ENCODE data around the gene CEND1. TPM values are rescaled to one million over a fixed set of nuclear protein-coding genes. Genes with fewer than 3 reads are reported as not detected.

CEND1 gene
- total and polyA plus RNA-seq, 2 of the 13 experiments (the other 11 are each of a cell fraction or from before 2014, with no cell fraction given): not detected

DNA sequence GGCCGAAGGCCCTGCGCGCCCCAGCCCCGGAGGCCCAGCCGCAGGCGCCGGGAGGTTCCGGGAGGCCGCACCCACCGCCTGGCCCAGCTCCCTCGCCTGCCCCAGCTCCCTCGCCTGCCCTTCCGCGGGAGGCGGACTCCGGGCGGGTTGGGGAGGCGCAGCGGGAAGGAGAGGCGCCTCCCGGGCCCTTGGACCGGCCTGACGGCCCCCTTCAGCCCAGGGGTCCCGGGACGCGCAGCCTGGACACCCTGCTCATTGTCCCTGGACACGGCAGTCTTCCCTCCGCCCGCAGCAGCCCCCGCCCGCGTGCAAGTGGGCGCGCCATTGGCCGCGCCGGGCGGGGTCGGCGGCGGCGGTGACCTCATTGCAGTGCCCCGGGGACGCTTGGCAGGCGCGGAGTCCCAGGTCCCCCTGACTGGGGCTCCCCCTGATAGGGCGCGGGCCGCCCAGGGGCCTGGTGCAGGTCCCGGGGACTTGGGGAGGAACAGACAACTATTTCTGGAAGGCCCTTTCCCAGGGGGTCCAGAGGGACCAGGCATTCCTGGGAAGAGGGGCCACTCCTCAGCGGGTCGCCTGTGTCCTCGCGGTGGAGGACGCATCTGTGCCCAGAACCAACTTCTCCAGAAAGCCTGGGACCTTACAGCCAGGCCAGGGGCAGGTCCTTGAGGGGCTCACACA, 43.4 kb upstream of the CEND1 start (continued):
- TF ChIP-seq, protein P1, sequence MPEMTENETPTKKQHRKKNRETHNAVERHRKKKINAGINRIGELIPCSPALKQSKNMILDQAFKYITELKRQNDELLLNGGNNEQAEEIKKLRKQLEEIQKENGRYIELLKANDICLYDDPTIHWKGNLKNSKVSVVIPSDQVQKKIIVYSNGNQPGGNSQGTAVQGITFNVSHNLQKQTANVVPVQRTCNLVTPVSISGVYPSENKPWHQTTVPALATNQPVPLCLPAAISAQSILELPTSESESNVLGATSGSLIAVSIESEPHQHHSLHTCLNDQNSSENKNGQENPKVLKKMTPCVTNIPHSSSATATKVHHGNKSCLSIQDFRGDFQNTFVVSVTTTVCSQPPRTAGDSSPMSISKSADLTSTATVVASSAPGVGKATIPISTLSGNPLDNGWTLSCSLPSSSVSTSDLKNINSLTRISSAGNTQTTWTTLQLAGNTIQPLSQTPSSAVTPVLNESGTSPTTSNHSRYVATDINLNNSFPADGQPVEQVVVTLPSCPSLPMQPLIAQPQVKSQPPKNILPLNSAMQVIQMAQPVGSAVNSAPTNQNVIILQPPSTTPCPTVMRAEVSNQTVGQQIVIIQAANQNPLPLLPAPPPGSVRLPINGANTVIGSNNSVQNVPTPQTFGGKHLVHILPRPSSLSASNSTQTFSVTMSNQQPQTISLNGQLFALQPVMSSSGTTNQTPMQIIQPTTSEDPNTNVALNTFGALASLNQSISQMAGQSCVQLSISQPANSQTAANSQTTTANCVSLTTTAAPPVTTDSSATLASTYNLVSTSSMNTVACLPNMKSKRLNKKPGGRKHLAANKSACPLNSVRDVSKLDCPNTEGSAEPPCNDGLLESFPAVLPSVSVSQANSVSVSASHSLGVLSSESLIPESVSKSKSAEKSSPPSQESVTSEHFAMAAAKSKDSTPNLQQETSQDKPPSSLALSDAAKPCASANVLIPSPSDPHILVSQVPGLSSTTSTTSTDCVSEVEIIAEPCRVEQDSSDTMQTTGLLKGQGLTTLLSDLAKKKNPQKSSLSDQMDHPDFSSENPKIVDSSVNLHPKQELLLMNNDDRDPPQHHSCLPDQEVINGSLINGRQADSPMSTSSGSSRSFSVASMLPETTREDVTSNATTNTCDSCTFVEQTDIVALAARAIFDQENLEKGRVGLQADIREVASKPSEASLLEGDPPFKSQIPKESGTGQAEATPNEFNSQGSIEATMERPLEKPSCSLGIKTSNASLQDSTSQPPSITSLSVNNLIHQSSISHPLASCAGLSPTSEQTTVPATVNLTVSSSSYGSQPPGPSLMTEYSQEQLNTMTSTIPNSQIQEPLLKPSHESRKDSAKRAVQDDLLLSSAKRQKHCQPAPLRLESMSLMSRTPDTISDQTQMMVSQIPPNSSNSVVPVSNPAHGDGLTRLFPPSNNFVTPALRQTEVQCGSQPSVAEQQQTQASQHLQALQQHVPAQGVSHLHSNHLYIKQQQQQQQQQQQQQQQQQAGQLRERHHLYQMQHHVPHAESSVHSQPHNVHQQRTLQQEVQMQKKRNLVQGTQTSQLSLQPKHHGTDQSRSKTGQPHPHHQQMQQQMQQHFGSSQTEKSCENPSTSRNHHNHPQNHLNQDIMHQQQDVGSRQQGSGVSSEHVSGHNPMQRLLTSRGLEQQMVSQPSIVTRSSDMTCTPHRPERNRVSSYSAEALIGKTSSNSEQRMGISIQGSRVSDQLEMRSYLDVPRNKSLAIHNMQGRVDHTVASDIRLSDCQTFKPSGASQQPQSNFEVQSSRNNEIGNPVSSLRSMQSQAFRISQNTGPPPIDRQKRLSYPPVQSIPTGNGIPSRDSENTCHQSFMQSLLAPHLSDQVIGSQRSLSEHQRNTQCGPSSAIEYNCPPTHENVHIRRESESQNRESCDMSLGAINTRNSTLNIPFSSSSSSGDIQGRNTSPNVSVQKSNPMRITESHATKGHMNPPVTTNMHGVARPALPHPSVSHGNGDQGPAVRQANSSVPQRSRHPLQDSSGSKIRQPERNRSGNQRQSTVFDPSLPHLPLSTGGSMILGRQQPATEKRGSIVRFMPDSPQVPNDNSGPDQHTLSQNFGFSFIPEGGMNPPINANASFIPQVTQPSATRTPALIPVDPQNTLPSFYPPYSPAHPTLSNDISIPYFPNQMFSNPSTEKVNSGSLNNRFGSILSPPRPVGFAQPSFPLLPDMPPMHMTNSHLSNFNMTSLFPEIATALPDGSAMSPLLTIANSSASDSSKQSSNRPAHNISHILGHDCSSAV (CRISPR knock-in tag; IDR thresholded peaks at IDR 0.05; ENCODE audit: borderline replicate concordance): no peak
- TF ChIP-seq ZMYM3 (CRISPR knock-in tag; IDR thresholded peaks at IDR 0.05): no peak
- TF ChIP-seq ZNF205 (CRISPR knock-in tag; IDR thresholded peaks at IDR 0.05): no peak
- peak; percentile 73; the same call in 1 of the 2 replicates for TF ChIP-seq MAZ (IDR thresholded peaks at IDR 0.05; ENCODE audit: borderline replicate concordance, low read depth, low read length)
- no peak for TF ChIP-seq MAZ (CRISPR knock-in tag; IDR thresholded peaks at IDR 0.05; ENCODE audit: low read depth)
- TF ChIP-seq ZNF547 (CRISPR knock-in tag; IDR thresholded peaks at IDR 0.05): no peak
- no peak for TF ChIP-seq GZF1 (CRISPR knock-in tag; IDR thresholded peaks at IDR 0.05)
- no peak for TF ChIP-seq NCOA1 (CRISPR knock-in tag; IDR thresholded peaks at IDR 0.05)
- TF ChIP-seq ATF7-NPFF (CRISPR knock-in tag; IDR thresholded peaks at IDR 0.05; ENCODE audit: low read depth): no peak
- TF ChIP-seq SKIL (CRISPR knock-in tag; IDR thresholded peaks at IDR 0.05; ENCODE audit: borderline replicate concordance): no peak; the same call in 1 of the 2 replicates
- no peak for TF ChIP-seq ZNF292 (CRISPR knock-in tag; IDR thresholded peaks at IDR 0.05; ENCODE audit: borderline replicate concordance, low read depth)
- no peak for TF ChIP-seq PCBP2 (optimal IDR thresholded peaks at IDR 0.05; ENCODE audit: low read depth, low read length, poor library complexity, severe bottlenecking)
- TF ChIP-seq NFYB (CRISPR knock-in tag; IDR thresholded peaks at IDR 0.05): no peak
- TF ChIP-seq ZNF362 (CRISPR knock-in tag; IDR thresholded peaks at IDR 0.05; ENCODE audit: borderline replicate concordance): no peak
- no peak for TF ChIP-seq ZNF564 (CRISPR knock-in tag; IDR thresholded peaks at IDR 0.05)
- no peak for TF ChIP-seq ZNF335 (CRISPR knock-in tag; IDR thresholded peaks at IDR 0.05)

All from HepG2 (cell line).